HG02678 (cell line): ENCODE results near the gene SYN1.
"Not testable (repeated sequence)": the region's sequence is repeated elsewhere in the genome, so short reads cannot be mapped to it uniquely, and the experiment has no call there.

ENCODE experiments used
- ATAC-seq: cut with Tn5 transposase; IDR thresholded peaks from one replicate; pipeline ENCODE4 v1.9.1; 2021; ENCODE audit warnings: mild to moderate bottlenecking, moderate library complexity; ENCODE audit not compliant: unreplicated experiment

The SYN1 gene

GRCh38 chrX:47619486-47620302, at the start of gene SYN1:
TSS of gene SYN1 (minus strand) at chrX:47619857. CDS start at chrX:47619728, 129 bp downstream.
- peak; percentile 76 for ATAC-seq

GRCh38 chrX:47665797-47666196, 46.1 kb upstream of the SYN1 start:
- not testable (repeated sequence) for ATAC-seq

GRCh38 chrX:47664737-47665136, 45.1 kb upstream of the SYN1 start:
- no peak for ATAC-seq

- ATAC-seq, result no peak
Observed at GRCh38 chrX:47662144-47662657, 42.5 kb upstream of the SYN1 start.

DNA sequence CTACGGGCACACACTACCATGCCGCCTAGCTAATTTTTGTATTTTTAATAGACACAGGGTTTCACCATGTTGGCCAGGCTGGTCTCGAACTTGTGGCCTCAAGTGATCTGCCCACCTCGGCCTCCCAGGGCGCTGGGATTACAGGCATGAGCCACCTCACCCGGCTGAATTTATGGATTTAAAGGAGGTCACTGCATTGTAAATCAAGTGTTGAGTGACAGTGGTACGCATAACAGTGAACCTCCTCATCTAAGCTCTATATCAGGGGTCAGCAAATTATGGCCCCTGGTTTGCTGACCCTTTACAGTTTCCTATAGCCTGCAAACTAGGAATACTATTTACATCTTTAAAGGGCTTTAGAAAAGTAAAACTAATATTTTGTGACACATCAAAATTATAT, 41.9 kb upstream of the SYN1 start:
- ATAC-seq, result no peak

DNA sequence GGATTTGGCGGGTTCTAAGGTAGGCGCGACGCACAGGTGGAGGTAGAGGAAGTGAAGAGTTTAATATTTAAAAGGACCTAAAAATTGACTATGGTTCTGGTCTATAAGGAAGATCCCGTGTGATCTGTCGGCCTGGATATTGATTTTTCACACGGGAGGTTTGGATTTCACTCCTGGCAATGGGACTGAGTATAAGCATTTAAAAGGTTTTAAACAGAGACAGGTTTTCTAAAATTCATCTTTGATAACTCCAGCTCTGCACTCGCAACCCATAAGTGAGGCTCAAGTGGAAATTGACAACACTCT, 39.7 kb upstream of the SYN1 start:
- no peak for ATAC-seq

DNA sequence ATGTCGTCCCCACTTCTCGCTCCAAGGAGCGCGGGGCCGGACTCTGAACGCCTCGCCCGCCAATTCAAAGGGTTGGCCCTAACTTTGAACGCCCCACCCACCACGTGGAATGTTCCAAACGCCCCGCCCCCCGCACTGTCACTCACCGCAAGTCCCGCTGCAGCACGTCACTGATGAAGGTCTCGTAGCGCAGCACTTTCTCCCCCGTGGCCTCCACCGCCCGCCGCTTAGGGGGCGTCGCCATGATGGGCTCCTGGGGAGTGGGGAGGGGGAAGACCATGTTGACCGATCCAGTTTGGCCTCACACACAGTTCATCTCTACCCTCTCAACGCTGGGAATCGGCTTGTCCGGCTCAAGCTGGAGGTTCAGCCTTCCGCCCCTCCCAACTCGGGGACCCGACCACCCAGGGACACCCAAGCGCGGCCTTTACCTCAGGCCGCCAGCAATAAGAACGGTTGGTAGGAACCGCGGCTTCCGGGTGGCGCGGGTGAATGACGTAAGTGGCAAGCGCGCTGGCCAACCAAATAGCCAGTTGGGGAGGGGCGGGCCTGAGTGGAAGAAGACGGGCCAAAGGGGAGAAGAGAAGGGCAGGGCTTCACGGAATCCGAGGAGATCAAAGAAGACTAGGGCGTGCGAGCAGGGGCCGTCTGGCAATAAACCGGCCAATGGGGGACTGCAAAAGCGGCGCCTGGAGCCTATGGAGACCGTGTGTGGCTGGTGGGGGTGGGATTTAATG, 39.2 kb upstream of the SYN1 start, which contains the start of gene UXT:
Gene UXT, minus strand, starts transcription at position 497 of the 737 bp plus-strand sequence. Its CDS starts 253 bp downstream, at position 244.
- peak; percentile 82 for ATAC-seq

DNA sequence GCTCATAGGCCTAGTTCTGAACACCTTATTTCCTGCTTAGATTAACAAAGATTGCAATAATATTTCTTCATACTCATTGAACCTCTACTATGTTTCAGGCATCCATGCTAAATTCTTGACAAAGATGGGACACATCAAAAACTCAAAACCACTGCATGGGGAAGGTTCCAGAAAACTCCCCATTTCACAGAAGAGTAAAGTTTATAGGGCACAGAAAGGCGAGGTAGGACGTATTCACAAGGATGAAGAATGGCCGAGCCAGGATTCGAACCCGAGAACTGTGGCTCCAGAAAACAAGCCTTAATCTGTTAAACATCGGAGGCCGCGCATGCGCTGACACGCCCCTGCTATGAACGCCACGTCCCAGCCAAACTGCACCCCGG, 38.6 kb upstream of the SYN1 start:
- no peak for ATAC-seq

- ATAC-seq, result no peak
Observed at GRCh38 chrX:47651043-47651905, 31.6 kb upstream of the SYN1 start.

GRCh38 chrX:47650164-47651042, 30.7 kb upstream of the SYN1 start, which contains the start of gene ELK1:
TSS of gene ELK1 (minus strand) at chrX:47650563. CDS start at chrX:47641441, 9,122 bp downstream.
- ATAC-seq, result peak; percentile 91

DNA sequence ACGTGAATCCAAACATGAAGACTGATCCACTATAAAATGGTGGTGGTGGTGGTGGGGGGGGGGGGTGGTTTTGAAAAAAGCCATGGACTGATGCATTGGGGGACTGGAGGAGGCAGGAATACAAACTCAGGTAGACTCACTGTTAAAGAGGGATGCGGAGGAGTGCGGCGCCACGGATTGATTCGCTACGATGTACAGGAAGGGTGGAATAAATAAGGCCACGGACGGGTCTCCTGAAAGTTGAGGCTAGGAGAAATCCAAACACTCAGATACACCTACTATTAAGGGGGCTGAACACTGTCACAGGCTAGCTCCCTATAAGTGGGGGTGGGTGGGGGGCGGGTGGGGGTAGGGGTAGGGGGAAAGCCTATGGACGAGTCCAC, 30.1 kb upstream of the SYN1 start:
- no peak for ATAC-seq

- ATAC-seq, result no peak
Observed at GRCh38 chrX:47649271-47649670, 29.6 kb upstream of the SYN1 start.

DNA sequence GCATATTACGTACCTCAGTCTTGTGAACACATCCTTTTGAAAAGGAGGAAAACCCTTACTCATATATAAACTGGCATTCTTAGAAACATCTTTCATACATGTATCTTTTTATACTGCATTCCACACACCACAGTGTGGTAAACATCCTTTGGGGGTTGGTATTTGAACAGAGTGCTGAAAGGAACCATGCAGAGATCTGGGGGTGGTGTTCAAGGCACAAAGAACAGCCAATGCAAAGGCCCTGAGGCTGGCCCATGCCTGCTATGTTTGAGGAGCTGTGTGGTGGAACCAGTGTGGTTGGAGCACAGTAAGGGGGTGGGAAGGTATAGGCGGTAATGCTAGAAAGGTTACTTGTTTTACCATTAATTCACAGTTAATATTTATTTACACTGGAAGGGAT, 28.7 kb upstream of the SYN1 start:
- no peak for ATAC-seq

DNA sequence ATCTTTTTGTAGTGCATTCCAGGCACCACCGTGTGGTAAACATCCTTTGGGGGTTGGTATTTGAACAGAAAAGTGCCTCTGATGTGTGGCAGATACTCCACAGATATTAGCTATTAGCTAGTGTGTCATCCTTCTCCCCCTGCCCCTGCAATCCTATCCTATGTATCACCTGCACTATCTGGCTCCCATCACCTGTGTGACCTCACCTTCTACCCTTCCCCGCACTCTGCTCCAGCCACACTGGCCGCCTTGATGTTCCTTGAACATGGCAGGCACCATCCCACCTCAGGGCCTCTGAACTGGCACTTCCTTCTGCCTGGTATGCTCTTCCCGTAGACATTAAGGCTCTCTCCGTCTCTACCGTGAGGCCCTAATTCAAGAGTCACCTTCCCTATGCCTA, 27.0 kb upstream of the SYN1 start:
- ATAC-seq, result no peak

DNA sequence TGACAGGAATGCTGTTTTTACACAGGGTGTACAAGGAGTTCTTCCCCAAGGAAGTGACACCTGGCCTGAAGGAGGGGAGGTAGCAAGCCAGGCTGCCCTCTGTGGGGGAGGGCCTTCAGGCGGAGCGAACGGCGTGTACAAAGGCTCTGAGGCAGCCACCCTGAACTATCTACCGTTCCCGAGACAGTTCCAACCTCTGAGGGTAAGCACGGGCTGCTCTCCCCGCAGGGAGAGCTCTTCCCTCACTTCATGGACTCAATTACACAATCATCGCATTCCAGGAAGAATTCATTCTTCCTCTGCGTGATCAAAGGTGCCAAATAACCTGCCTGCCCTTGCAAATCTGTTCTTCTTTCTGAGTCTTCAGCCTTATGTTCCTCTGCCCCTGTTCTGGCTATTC, 25.9 kb upstream of the SYN1 start:
- no peak for ATAC-seq

- ATAC-seq, result no peak
Observed at GRCh38 chrX:47644557-47645091, 25.0 kb upstream of the SYN1 start.

GRCh38 chrX:47643926-47644325, 24.3 kb upstream of the SYN1 start:
- ATAC-seq, result no peak

GRCh38 chrX:47638816-47639215, 19.2 kb upstream of the SYN1 start:
- ATAC-seq, result no peak

DNA sequence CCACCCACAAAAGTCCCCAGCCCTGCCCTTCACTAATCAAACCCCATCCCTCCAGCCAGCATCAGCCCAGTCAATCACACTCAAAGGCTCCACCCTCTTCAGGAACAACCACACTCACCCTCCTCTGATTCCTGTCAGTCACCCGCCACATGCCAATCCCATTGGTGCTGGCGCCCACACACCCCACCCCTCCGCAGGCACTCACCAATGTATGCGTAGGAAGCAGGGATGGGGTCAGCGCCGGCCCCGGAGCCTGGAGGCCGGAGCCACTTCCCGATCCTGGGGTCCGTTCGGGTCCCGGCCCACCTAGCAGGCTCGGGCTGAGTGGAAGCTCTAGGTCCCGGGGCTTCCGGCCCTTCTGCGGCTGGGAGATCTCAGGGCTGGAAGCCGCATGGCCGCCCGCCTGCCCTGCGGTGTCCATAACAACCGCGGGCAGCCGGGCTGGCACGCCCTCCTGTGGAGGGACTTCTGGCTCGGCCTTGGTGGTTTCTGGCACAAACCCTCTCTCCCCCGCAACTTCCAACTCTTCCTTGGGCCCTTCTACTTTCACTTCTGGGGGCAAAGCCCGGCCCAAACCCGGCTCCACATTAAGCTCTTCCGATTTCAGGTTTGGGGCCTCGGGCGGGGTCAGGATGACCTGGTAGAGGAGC, 18.0 kb upstream of the SYN1 start:
- peak; percentile 75 for ATAC-seq
